Neutrophil (primary cell): ENCODE results near the gene GINS2.

Experiments used
- H3K27ac ChIP-seq: fragments of 200-600 bp; sonication (generic); 2 replicates; pipeline ENCODE4 v1.5.1; 2016; ENCODE audit warnings: mild to moderate bottlenecking, moderate library complexity
- H3K27me3 ChIP-seq: fragments of 200-600 bp; sonication (generic); 2 replicates; pipeline ENCODE4 v1.6.0; 2016; ENCODE audit warnings: mild to moderate bottlenecking
- H3K36me3 ChIP-seq: fragments of 200-600 bp; sonication (generic); 2 replicates; pipeline ENCODE4 v1.5.1; 2017
- H3K4me1 ChIP-seq, 2 experiments: fragments of 200-600 bp in 1 of 2; sonication (generic) in 1 of 2; 1 replicate in 1 of 2; 2 replicates in 1 of 2; pipeline versions ENCODE4 v1.5.1 to v1.6.1; 2013 to 2016; ENCODE audit warnings: low read depth in 1 of 2, low read length in 1 of 2, mild to moderate bottlenecking in 1 of 2, moderate library complexity in 1 of 2; ENCODE audit not compliant: control insufficient read depth in 1 of 2, insufficient read depth in 1 of 2
- H3K4me3 ChIP-seq, 2 experiments: fragments of 200-600 bp in 1 of 2; sonication (generic) in 1 of 2; 1 replicate in 1 of 2; 2 replicates in 1 of 2; pipeline ENCODE4 v1.5.1; 2013 to 2016; ENCODE audit warnings: low read depth in 1 of 2, low read length in 1 of 2, mild to moderate bottlenecking in 1 of 2, moderate library complexity in 1 of 2
- H3K9me3 ChIP-seq: fragments of 200-600 bp; sonication (generic); 2 replicates; pipeline ENCODE4 v1.5.1; 2016
- TF ChIP-seq, protein P1 (sequence below): fragments of 200-600 bp; sonication (generic); IDR thresholded peaks from 2 replicates; pipeline ENCODE4 v1.5.1; 2016; ENCODE audit warnings: antibody characterized with exemption

GINS2 gene

DNA sequence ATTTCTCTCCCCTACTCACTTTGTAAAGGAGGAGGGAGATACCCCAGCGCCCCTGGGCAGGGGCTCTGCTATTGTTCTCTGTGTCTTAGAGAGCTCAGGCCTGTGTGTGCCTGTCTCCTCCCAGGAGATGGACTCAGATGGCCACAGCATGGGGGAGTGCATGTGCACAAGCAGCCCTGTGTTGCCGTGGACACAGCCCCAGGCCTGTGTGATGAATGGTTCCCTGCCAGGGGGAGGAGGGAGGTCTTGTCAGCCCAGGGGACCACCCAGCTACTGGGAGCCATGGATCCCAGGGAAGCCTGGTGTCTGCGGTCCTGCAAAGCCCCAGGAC is 26.3 kb downstream of the GINS2 start:
- Histone ChIP-seq H3K4me1 (no peaks in the 10 kb centered on the region), H3K27ac (no peak overlapping the region), H3K27me3 (no peaks in the 10 kb centered on the region), H3K4me3 (no peak overlapping the region), H3K36me3 (peaks cover 95% of the 10 kb centered on the region), H3K9me3 (no peaks in the 10 kb centered on the region)
- TF ChIP-seq, protein P1, sequence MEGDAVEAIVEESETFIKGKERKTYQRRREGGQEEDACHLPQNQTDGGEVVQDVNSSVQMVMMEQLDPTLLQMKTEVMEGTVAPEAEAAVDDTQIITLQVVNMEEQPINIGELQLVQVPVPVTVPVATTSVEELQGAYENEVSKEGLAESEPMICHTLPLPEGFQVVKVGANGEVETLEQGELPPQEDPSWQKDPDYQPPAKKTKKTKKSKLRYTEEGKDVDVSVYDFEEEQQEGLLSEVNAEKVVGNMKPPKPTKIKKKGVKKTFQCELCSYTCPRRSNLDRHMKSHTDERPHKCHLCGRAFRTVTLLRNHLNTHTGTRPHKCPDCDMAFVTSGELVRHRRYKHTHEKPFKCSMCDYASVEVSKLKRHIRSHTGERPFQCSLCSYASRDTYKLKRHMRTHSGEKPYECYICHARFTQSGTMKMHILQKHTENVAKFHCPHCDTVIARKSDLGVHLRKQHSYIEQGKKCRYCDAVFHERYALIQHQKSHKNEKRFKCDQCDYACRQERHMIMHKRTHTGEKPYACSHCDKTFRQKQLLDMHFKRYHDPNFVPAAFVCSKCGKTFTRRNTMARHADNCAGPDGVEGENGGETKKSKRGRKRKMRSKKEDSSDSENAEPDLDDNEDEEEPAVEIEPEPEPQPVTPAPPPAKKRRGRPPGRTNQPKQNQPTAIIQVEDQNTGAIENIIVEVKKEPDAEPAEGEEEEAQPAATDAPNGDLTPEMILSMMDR: no peak

DNA sequence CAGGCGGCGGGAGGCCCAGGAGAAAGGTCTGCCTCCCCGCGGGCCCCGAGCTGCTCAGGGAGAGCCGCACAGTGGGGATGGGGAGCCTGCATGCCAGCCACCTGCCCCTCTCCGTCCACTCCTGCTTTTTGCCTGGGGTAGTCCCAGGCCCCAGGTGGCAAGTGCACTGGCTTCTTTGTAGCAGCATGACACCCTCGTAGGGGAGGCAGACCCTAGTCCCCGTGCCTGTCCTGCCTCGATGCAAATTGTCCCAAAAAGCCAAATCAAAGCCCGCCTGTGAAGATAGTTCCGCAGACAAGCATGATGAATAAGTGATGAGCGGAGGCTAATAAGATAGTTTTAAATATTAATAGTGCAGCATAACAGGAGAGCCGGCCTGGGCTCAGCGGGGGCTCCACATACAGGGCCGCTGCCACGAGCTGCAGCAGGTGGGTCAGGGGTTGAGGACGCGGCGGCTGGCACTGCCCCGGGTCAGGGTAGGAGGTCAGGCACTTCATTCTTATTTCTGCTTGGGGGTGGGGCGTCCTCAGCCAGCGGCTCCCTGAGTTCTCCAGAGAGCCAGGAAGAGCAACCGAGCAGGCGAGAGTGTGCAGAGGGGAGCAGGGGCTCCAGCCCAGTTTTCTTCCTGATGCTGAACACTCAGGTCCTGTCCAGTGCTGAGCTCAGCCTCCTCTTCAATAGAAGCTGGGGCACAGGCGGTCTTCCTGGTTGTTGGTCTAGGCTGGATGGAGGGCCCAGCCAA is 26.8 kb downstream of the GINS2 start:
- Histone ChIP-seq H3K4me3 (no peak overlapping the region), H3K27me3 (no peaks in the 10 kb centered on the region), H3K36me3 (peaks cover 95% of the 10 kb centered on the region), H3K9me3 (no peaks in the 10 kb centered on the region), H3K27ac (no peak overlapping the region), H3K4me1 (no peaks in the 10 kb centered on the region)
- TF ChIP-seq, protein P1: no peak

DNA sequence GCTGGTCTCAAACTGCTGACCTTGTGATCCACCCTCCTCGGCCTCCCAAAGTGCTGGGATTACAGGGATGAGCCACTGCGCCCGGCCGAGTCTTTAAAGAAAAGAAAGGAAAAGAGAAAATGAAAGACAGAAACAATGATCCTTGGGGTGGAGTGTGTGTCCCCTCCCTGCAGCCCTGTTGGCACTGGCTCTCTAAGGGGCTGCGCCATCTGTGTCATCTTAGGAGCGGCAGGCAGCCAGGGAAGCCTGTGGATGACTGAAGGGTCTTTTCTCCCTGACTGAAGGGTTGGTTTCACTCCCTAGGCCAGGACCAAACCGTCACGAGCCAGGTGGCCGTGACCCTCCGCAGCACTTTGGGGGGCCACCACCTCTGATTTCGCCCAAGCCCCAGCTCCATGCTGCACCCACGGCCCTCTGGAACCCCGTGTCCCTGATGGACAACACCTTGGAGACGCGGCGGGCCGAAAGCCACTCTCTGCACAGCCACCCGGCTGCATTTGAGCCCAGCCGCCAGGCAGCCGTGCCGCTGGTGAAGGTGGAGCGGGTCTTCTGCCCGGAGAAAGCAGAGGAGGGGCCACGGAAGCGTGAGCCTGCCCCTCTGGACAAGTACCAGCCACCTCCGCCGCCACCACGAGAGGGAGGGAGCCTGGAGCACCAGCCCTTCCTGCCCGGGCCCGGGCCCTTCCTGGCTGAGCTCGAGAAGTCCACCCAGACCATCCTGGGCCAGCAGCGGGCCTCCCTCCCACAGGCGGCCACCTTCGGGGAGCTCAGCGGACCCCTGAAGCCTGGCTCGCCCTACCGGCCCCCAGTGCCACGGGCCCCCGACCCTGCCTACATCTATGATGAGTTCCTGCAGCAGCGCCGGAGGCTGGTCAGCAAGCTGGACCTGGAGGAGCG is 27.7 kb downstream of the GINS2 start:
- Histone ChIP-seq H3K4me3 (no peak overlapping the region), H3K4me1 (no peaks in the 10 kb centered on the region), H3K27me3 (no peaks in the 10 kb centered on the region), H3K9me3 (no peaks in the 10 kb centered on the region), H3K36me3 (peaks cover 95% of the 10 kb centered on the region), H3K27ac (no peak overlapping the region)
- TF ChIP-seq, protein P1: no peak

DNA sequence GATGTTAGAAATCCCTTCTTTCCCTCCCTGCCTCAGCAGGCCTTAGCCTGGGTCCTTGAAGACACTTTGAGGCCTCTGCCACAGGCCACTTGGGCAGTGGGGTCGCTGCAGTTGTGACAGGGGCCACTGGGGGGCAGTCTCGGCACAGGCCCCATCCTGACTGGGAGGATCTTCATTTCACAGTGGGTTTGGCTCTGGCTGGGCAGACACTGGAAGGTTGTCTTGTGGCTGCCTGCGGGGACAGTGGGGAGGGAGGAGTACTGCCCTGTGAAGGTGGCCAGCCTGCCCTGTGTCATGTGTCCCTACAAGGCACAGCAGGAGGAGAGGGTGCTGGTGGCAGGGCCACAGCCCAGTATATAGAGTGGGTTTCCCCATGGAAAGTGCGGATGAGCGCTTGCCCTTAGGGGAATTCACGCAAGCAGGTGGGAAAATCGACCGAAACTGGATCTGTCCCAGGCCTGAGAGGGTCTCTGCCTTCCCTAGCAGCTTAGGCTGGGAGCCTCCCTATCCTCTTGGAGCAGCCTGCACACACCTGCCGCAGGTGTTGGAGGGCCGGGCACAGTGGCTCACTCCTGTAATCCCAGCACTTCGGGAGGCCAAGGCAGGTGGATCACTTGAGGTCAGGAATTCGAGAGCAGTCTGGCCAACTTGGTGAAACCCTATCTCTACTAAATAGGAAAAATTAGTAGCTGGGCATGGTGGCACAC is 28.8 kb downstream of the GINS2 start:
- no peaks in the 10 kb centered on the region for H3K4me1 ChIP-seq
- H3K9me3 ChIP-seq: no peaks in the 10 kb centered on the region
- H3K27ac ChIP-seq: no peak overlapping the region
- TF ChIP-seq, protein P1: peak; percentile 83
- H3K27me3 ChIP-seq: no peaks in the 10 kb centered on the region
- peaks cover 95% of the 10 kb centered on the region for H3K36me3 ChIP-seq
- no peak overlapping the region for H3K4me3 ChIP-seq

DNA sequence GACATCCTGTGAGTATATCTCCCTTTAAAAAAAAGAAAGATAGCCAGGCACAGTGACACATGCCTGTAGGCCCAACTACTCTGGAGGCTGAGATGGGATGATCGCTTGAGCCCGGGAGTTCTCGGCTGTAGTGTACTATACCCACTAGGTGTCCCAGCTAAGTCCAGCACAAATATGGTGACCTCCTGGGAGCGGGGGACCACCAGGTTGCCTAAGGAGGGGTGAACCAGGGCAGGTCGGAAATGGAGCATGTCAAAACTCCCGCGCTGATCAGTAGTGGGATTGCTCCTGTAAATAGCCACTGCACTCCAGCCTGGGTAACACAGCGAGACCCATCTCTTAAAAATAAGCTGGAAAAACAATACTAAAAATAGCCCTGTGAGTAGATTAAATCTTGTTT is 29.4 kb downstream of the GINS2 start:
- H3K27ac ChIP-seq: no peak overlapping the region
- no peak overlapping the region for H3K4me3 ChIP-seq
- peaks cover 95% of the 10 kb centered on the region for H3K36me3 ChIP-seq
- no peaks in the 10 kb centered on the region for H3K9me3 ChIP-seq
- no peaks in the 10 kb centered on the region for H3K27me3 ChIP-seq
- H3K4me1 ChIP-seq: no peaks in the 10 kb centered on the region
- TF ChIP-seq, protein P1: no peak
